HepG2 (cell line): ENCODE measurements around the gene WSCD2. TPM values are rescaled to one million over a fixed set of nuclear protein-coding genes. Genes with fewer than 3 reads are reported as not detected.

ENCODE experiments used
- ATAC-seq: fragments of 200-7000 bp; cut with Tn5 transposase; 3 replicates; pipeline ENCODE4 v1.9.1; 2020; ENCODE audit warnings: mild to moderate bottlenecking, moderate library complexity
- BruUV-seq: library from RNA; stranded (reverse); fragments of 400-500 nt; replicated peaks from 2 replicates; lab custom pipeline; 2021; lab: Mats Ljungman, UMichigan
- CTCF ChIA-PET: fragments of 300-600 bp; formaldehyde crosslinking; extraction: SDS; loops from one replicate; lab custom pipeline; 2021; ENCODE audit warnings: low total read pairs, inconsistent platforms, low intra/inter-chr PET ratio; lab: Yijun Ruan, JAX
- POLR2A ChIA-PET: fragments of 350-600 bp; sonication (Branson Sonifier 250); formaldehyde crosslinking; loops from one replicate; lab custom pipeline; 2020; ENCODE audit warnings: antibody characterized with exemption, inconsistent platforms; lab: Yijun Ruan, JAX
- DNase-seq: peaks from one replicate; pipeline ENCODE4 v3.0.0-alpha.2; 2015; ENCODE audit warnings: low spot score
- FAIRE-seq: peaks from 3 replicates; lab custom pipeline; 2011; peaks lifted over from hg19 to GRCh38; lab: Jason Lieb, UNC
- H2AFZ ChIP-seq: one replicate; pipeline ENCODE4 v1.6.1; 2011; ENCODE audit warnings: low read length, inconsistent platforms
- H3K27ac ChIP-seq: fragments of 300-600 bp; 3 replicates; pipeline ENCODE4 v1.8.0; 2011; ENCODE audit warnings: mixed run types, mild to moderate bottlenecking, mixed read lengths, low read length, inconsistent platforms; ENCODE audit not compliant: insufficient read depth; ENCODE audit errors: extremely low read length
- H3K27me3 ChIP-seq, 2 experiments: fragments of 200-600 bp in 1 of 2; 2 replicates in 1 of 2; 3 replicates in 1 of 2; pipeline versions ENCODE4 v1.6.0 to v1.8.0; 2011; ENCODE audit warnings: low read length in 2 of 2, mild to moderate bottlenecking in 2 of 2, moderate library complexity in 2 of 2, inconsistent platforms in 1 of 2; ENCODE audit not compliant: insufficient read depth in 2 of 2, control insufficient read depth in 1 of 2
- H3K36me3 ChIP-seq, 2 experiments: fragments of 200-600 bp in 1 of 2; replicated peaks in 1 of 2; 2 replicates in 1 of 2; 3 replicates in 1 of 2; pipeline versions ENCODE4 v1.5.1 to v1.8.0; 2011; ENCODE audit warnings: low read length in 2 of 2, inconsistent platforms in 1 of 2; ENCODE audit not compliant: insufficient read depth in 2 of 2, control insufficient read depth in 1 of 2
- H3K4me1 ChIP-seq: 2 replicates; pipeline ENCODE4 v1.5.1; 2012; ENCODE audit warnings: low read length, inconsistent platforms; ENCODE audit not compliant: insufficient read depth
- H3K4me2 ChIP-seq: 2 replicates; pipeline ENCODE4 v1.6.0; 2011; ENCODE audit warnings: low read depth, low read length, inconsistent platforms
- H3K4me3 ChIP-seq, 3 experiments: fragments of 200-600 bp in 1 of 3; sonication (generic), shearing (Covaris generic) in 1 of 3; replicated peaks in 1 of 3; 2 replicates each; pipeline ENCODE4 v1.5.1; 2011 to 2016; ENCODE audit warnings: low read length in 3 of 3, inconsistent platforms in 2 of 3, low read depth in 2 of 3, mild to moderate bottlenecking in 2 of 3, control low read depth in 1 of 3, mixed read lengths in 1 of 3; ENCODE audit not compliant: insufficient read depth in 1 of 3
- H3K79me2 ChIP-seq: one replicate; pipeline ENCODE4 v1.6.1; 2011; ENCODE audit warnings: low read length, inconsistent platforms; ENCODE audit not compliant: insufficient read depth
- H3K9ac ChIP-seq: 2 replicates; pipeline ENCODE4 v1.6.0; 2011; ENCODE audit warnings: mild to moderate bottlenecking, low read depth, low read length, inconsistent platforms; ENCODE audit not compliant: insufficient read depth
- H3K9me3 ChIP-seq: 2 replicates; pipeline ENCODE4 v1.5.1; 2012; ENCODE audit warnings: mild to moderate bottlenecking, low read length
- H4K20me1 ChIP-seq: 2 replicates; pipeline ENCODE4 v1.6.0; 2011; ENCODE audit warnings: inconsistent platforms, mild to moderate bottlenecking, low read length, moderate library complexity; ENCODE audit not compliant: insufficient read depth
- ADNP ChIP-seq: sonication (generic); formaldehyde crosslinking; IDR thresholded peaks from 2 replicates; pipeline ENCODE4 v1.4.0; 2020; ENCODE audit warnings: missing genetic modification reagents
- IKZF5 ChIP-seq: IDR thresholded peaks from 2 replicates; pipeline ENCODE4 v1.6.1; 2018; ENCODE audit warnings: missing genetic modification reagents, mild to moderate bottlenecking, missing compliant biosample characterization
- MNT ChIP-seq: fragments of 450-650 bp; IDR thresholded peaks from 2 replicates; pipeline ENCODE4 v1.6.1; 2016
- MXD4 ChIP-seq: IDR thresholded peaks from 2 replicates; pipeline ENCODE4 v1.6.1; 2016; ENCODE audit warnings: mild to moderate bottlenecking, missing biosample characterization, missing genetic modification reagents
- NAIF1 ChIP-seq: sonication (generic); formaldehyde crosslinking; IDR thresholded peaks from 2 replicates; pipeline ENCODE4 v1.5.0; 2020; ENCODE audit warnings: mild to moderate bottlenecking, missing genetic modification reagents, borderline replicate concordance
- STAG1 ChIP-seq: sonication (generic); formaldehyde crosslinking; IDR thresholded peaks from 2 replicates; pipeline ENCODE4 v1.4.0; 2020; ENCODE audit warnings: missing genetic modification reagents
- ZNF143 ChIP-seq: sonication (generic); formaldehyde crosslinking; IDR thresholded peaks from 2 replicates; pipeline ENCODE4 v1.4.0; 2020; ENCODE audit warnings: missing genetic modification reagents
- ZNF367 ChIP-seq: sonication (generic); formaldehyde crosslinking; IDR thresholded peaks from 2 replicates; pipeline ENCODE4 v1.4.0; 2020; ENCODE audit warnings: missing genetic modification reagents, borderline replicate concordance
- ZNF772 ChIP-seq: sonication (generic); formaldehyde crosslinking; IDR thresholded peaks from 2 replicates; pipeline ENCODE4 v1.5.0; 2020; ENCODE audit warnings: mild to moderate bottlenecking, missing genetic modification reagents
- WGBS: methylation state at CpG from one replicate; pipeline ENCODE4 v1.1.6; 2017; ENCODE audit warnings: low lambda C conversion rate; 5-methylcytosine and 5-hydroxymethylcytosine counted together
- in situ Hi-C: cut with HindIII; loops from 2 replicates; pipeline ENCODE4 v1.10.0; 2017; ENCODE audit warnings: low pct_unique_long_range_greater_than_20kb; ENCODE audit not compliant: extremely low pct_ligation_motif_present
- intact Hi-C: fragments of 100-400 bp; cut with micrococcal nuclease; formaldehyde crosslinking; loops from one replicate; pipeline ENCODE4 v1.10.0; 2022; ENCODE audit not compliant: unreplicated experiment
- polyA plus RNA-seq, 8 experiments: library from polyadenylated mRNA; depleted of rRNA in 3 of 8; stranded (reverse) in 7 of 8; unstranded in 1 of 8; fragments of >200 nt; fragmentation: Illumina TruSeq in 4 of 8; extraction: Trizol in 4 of 8; gene quantifications; 2 replicates each; pipeline versions ENCODE4 v1.2.1 to v1.2.3, GENCODE V29; 2011 to 2016; ENCODE audit warnings: low read depth in 4 of 8, missing spikeins in 1 of 8, mixed read lengths in 1 of 8; ENCODE audit not compliant: insufficient read depth in 1 of 8
- total RNA-seq, 5 experiments: library from RNA; depleted of rRNA; stranded (reverse); fragments of >200 nt; fragmentation: Illumina TruSeq; extraction: Trizol; gene quantifications; 2 replicates each; pipeline ENCODE4 v1.2.3, GENCODE V29; 2016; ENCODE audit warnings: low read depth in 1 of 5

Gene WSCD2
- total and polyA plus RNA-seq, 2 of the 13 experiments (the other 11 are each of a cell fraction or from before 2014, with no cell fraction given): not detected

DNA sequence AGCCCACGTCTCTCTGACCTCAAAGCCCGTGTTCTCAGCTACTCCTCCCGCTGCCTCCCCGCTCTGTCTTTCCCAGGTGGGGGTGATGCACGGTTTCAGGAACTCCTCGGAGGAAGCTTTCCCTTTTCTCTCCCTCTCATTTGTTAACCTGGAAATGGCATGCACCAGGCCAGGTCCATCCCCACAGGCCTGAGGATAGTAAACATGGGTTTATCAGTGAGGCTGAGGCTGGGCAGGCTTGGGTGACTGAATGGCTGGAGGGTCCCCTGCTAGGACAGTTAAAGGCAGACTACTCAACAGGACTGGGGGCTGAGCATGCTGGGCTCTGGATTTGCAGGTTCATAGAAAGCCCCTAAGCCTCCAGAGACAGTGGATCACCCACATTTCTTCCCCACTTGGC, 7.6 kb downstream of the WSCD2 start:
- Histone ChIP-seq H3K9me3 (no peaks in the 10 kb centered on the region), H4K20me1 (no peaks in the 10 kb centered on the region), H3K9ac (no peak overlapping the region), H3K4me2 (no peak overlapping the region), H2AFZ (no peak overlapping the region), H3K27me3 (peaks cover 0 to 8% of the 10 kb centered on the region in 2 experiments; a peak in 2 of 5 replicates), H3K4me3 (no peak overlapping the region), H3K36me3 (no peaks in the 10 kb centered on the region), H3K79me2 (no peaks in the 10 kb centered on the region), H3K27ac (no peak overlapping the region), H3K4me1 (no peaks in the 10 kb centered on the region)
- DNase-seq (no peak), FAIRE-seq (no peak), ATAC-seq (no peak)
- intact Hi-C loops (no loop called here), in situ Hi-C loops (no loop called here)
- 0% methylated on average over 6 of the region's 6 CpGs for WGBS
- POLR2A ChIA-PET: no interaction called here
- no peak for TF ChIP-seq MNT
- no peak for TF ChIP-seq IKZF5 (CRISPR knock-in tag)
- CTCF ChIA-PET: no interaction called here
- no TSS peak for BruUV-seq

- TF ChIP-seq ZNF367 (CRISPR knock-in tag) (no peak), MXD4 (CRISPR knock-in tag) (no peak), ZNF772 (no peak), STAG1 (CRISPR knock-in tag) (no peak), ZNF143 (CRISPR knock-in tag) (no peak), ADNP (CRISPR knock-in tag) (no peak), NAIF1 (CRISPR knock-in tag) (no peak)
- no peak overlapping the region for H3K9ac ChIP-seq
- H3K36me3 ChIP-seq: no peaks in the 10 kb centered on the region
- FAIRE-seq: no peak
- no TSS peak for BruUV-seq
- H3K27ac ChIP-seq: no peak overlapping the region
- no peak overlapping the region for H2AFZ ChIP-seq
- peaks cover 0 to 5% of the 10 kb centered on the region in 2 experiments; a peak in 1 of 5 replicates for H3K27me3 ChIP-seq
- 0% methylated on average over 2 of the region's 2 CpGs for WGBS
- ATAC-seq: no peak
- ChIA-PET CTCF (no interaction called here), POLR2A (no interaction called here)
- no peak for DNase-seq
- no peaks in the 10 kb centered on the region for H3K9me3 ChIP-seq
- intact Hi-C loops (no loop called here), in situ Hi-C loops (no loop called here)
- no peak overlapping the region for H3K4me3 ChIP-seq
- H3K4me1 ChIP-seq: no peaks in the 10 kb centered on the region
- no peaks in the 10 kb centered on the region for H4K20me1 ChIP-seq
- no peaks in the 10 kb centered on the region for H3K79me2 ChIP-seq
- no peak overlapping the region for H3K4me2 ChIP-seq
Measured at GRCh38 chr12:108139454-108139853, 10.4 kb downstream of the WSCD2 start.
